GM12878 (cell line): ENCODE data around the gene LINGO1. TPM values are rescaled to one million over a fixed set of nuclear protein-coding genes. Genes with fewer than 3 reads are reported as not detected.

ENCODE experiments used
- ATAC-seq: fragments of 200-7000 bp; cut with Tn5 transposase; 3 replicates; pipeline ENCODE4 v1.9.1; 2020; ENCODE audit warnings: mild to moderate bottlenecking, moderate library complexity
- BruUV-seq: library from RNA; stranded (reverse); fragments of 400-500 nt; replicated peaks from 2 replicates; lab custom pipeline; 2021; lab: Mats Ljungman, UMichigan
- CTCF ChIA-PET: fragments of 300-600 bp; sonication (Branson Sonifier 250); formaldehyde crosslinking; extraction: SDS; loops from one replicate; lab custom pipeline; 2021; ENCODE audit warnings: inconsistent platforms; lab: Yijun Ruan, JAX
- POLR2A ChIA-PET: fragments of 350-600 bp; formaldehyde crosslinking; extraction: SDS; loops from one replicate; lab custom pipeline; 2021; ENCODE audit warnings: inconsistent platforms; lab: Charles Lee
- RAD21 ChIA-PET: fragments of 300-600 bp; sonication (Branson Sonifier 250); formaldehyde crosslinking; loops from one replicate; lab custom pipeline; 2023; ENCODE audit warnings: antibody characterized with exemption; ENCODE audit not compliant: unreplicated experiment; lab: Charles Lee
- SMC1A ChIA-PET: fragments of 300-600 bp; sonication (Branson Sonifier 250); formaldehyde crosslinking; loops from one replicate; lab custom pipeline; 2023; ENCODE audit not compliant: unreplicated experiment, uncharacterized antibody; lab: Charles Lee
- DNase-seq: peaks from one replicate; pipeline ENCODE4 v3.0.0-alpha.2; 2011; ENCODE audit warnings: low read depth, low spot score
- FAIRE-seq: peaks from 3 replicates; lab custom pipeline; 2011; peaks lifted over from hg19 to GRCh38; lab: Jason Lieb, UNC
- H2AFZ ChIP-seq: 2 replicates; pipeline ENCODE4 v1.6.0; 2011; ENCODE audit warnings: low read depth, low read length, control low read depth; ENCODE audit not compliant: control insufficient read depth
- H3K27ac ChIP-seq: 2 replicates; pipeline ENCODE4 v1.5.1; 2011; ENCODE audit warnings: control low read depth; ENCODE audit not compliant: control insufficient read depth, insufficient read depth
- H3K27me3 ChIP-seq, 2 experiments: replicated peaks in 1 of 2; 2 replicates each; pipeline versions ENCODE4 v1.6.0 to v1.6.1; 2011; ENCODE audit warnings: low read length in 1 of 2; ENCODE audit not compliant: control insufficient read depth in 2 of 2, insufficient read depth in 2 of 2
- H3K36me3 ChIP-seq, 2 experiments: 2 replicates each; pipeline ENCODE4 v1.5.1; 2011; ENCODE audit warnings: low read length in 1 of 2; ENCODE audit not compliant: control insufficient read depth in 2 of 2, insufficient read depth in 2 of 2
- H3K4me1 ChIP-seq: 2 replicates; pipeline ENCODE4 v1.6.1; 2011; ENCODE audit warnings: mild to moderate bottlenecking, low read length, moderate library complexity, mixed read lengths; ENCODE audit not compliant: control insufficient read depth, insufficient read depth
- H3K4me2 ChIP-seq: 2 replicates; pipeline ENCODE4 v1.6.0; 2011; ENCODE audit warnings: control low read depth; ENCODE audit not compliant: control insufficient read depth, insufficient read depth
- H3K4me3 ChIP-seq: fragments of 200-600 bp; sonication (generic); 2 replicates; pipeline ENCODE4 v1.5.1; 2016
- H3K79me2 ChIP-seq: 2 replicates; pipeline ENCODE4 v1.6.0; 2011; ENCODE audit warnings: low read length; ENCODE audit not compliant: control insufficient read depth, insufficient read depth
- H3K9ac ChIP-seq: 2 replicates; pipeline ENCODE4 v1.8.0; 2011; ENCODE audit warnings: low read length, control low read depth, mixed read lengths; ENCODE audit not compliant: control insufficient read depth, insufficient read depth
- H3K9me3 ChIP-seq: replicated peaks from 3 replicates; pipeline ENCODE4 v1.5.1; 2011; ENCODE audit warnings: mild to moderate bottlenecking, low read length; ENCODE audit not compliant: control insufficient read depth, insufficient read depth
- H4K20me1 ChIP-seq: 2 replicates; pipeline ENCODE4 v1.6.0; 2011; ENCODE audit not compliant: control insufficient read depth, insufficient read depth
- BMI1 ChIP-seq: fragments of 450-650 bp; IDR thresholded peaks from 2 replicates; pipeline ENCODE4 v1.6.1; 2016; ENCODE audit warnings: mild to moderate bottlenecking, moderate library complexity, borderline replicate concordance
- CBX5 ChIP-seq: sonication (generic); IDR thresholded peaks from 2 replicates; pipeline ENCODE4 v1.6.1; 2016; ENCODE audit warnings: low read depth, moderate library complexity, mild to moderate bottlenecking, inconsistent platforms
- ETV6 ChIP-seq, 2 experiments: fragments of 450-650 bp in 1 of 2; IDR thresholded peaks in 1 of 2; conservative IDR thresholded peaks in 1 of 2; 2 replicates each; pipeline ENCODE4 v1.6.1; 2014; ENCODE audit warnings: antibody characterized with exemption in 1 of 2, borderline replicate concordance in 1 of 2, low read depth in 1 of 2, mild to moderate bottlenecking in 1 of 2, moderate library complexity in 1 of 2
- FOXK2 ChIP-seq: fragments of 450-650 bp; IDR thresholded peaks from 2 replicates; pipeline ENCODE4 v1.6.1; 2017; ENCODE audit warnings: mild to moderate bottlenecking, moderate library complexity
- IKZF2 ChIP-seq, 2 experiments: fragments of 450-650 bp; IDR thresholded peaks; 2 replicates each; pipeline ENCODE4 v1.6.1; 2017; ENCODE audit warnings: mild to moderate bottlenecking in 2 of 2, moderate library complexity in 2 of 2
- MXI1 ChIP-seq: fragments of 150-350 bp; IDR thresholded peaks from 2 replicates; pipeline ENCODE4 v1.6.1; 2011; ENCODE audit warnings: low read depth, mild to moderate bottlenecking, inconsistent platforms, low read length, improper control_type of control experiment
- RFX5 ChIP-seq: IDR thresholded peaks from 2 replicates; pipeline ENCODE4 v1.6.1; 2011; ENCODE audit warnings: low read depth, low read length, improper control_type of control experiment
- SUPT20H ChIP-seq: IDR thresholded peaks from 2 replicates; pipeline ENCODE4 v1.6.1; 2011; ENCODE audit warnings: low read depth, mild to moderate bottlenecking, low read length, moderate library complexity, borderline replicate concordance; ENCODE audit not compliant: control insufficient read depth
- YY1 ChIP-seq: IDR thresholded peaks from 2 replicates; pipeline ENCODE4 v1.6.1; 2011; ENCODE audit warnings: low read depth, mild to moderate bottlenecking, low read length
- WGBS: methylation state at CpG from one replicate; pipeline ENCODE4 v1.1.6; 2016; ENCODE audit warnings: low lambda C conversion rate; ENCODE audit not compliant: insufficient replicate concordance, insufficient coverage; ENCODE audit errors: missing lambda C conversion rate; 5-methylcytosine and 5-hydroxymethylcytosine counted together
- in situ Hi-C: fragments of 300-500 bp; cut with MboI; formaldehyde crosslinking; loops from 9 replicates; pipeline ENCODE4 v1.14.3; 2018; ENCODE audit warnings: mixed read lengths
- intact Hi-C: fragments of 100-400 bp; cut with micrococcal nuclease; formaldehyde crosslinking; loops from one replicate; pipeline ENCODE4 v1.14.2; 2022; ENCODE audit not compliant: unreplicated experiment
- polyA plus RNA-seq, 11 experiments: library from polyadenylated mRNA; depleted of rRNA in 4 of 11; unstranded in 6 of 11; stranded (reverse) in 5 of 11; fragments of >200 nt; fragmentation: Nextera tagmentation in 4 of 11; fragmentation: Illumina TruSeq in 1 of 11; extraction: Ambion mirVana in 4 of 11; extraction: Trizol in 1 of 11; gene quantifications; 1 replicate in 1 of 11; 2 replicates in 10 of 11; pipeline versions ENCODE4 v1.2.1 to v1.2.3, GENCODE V29; 2011 to 2016; ENCODE audit warnings: inconsistent platforms in 2 of 11, missing spikeins in 2 of 11, low read depth in 1 of 11
- total RNA-seq, 4 experiments: library from RNA; depleted of rRNA in 3 of 4; stranded (reverse); fragments of >200 nt in 3 of 4; fragmentation: Illumina TruSeq in 1 of 4; extraction: Trizol in 1 of 4; gene quantifications; 2 replicates each; pipeline versions ENCODE4 v1.2.1 to v1.2.3, GENCODE V29; 2013 to 2021
- TF ChIP-seq, protein P1 (sequence below): IDR thresholded peaks from 2 replicates; pipeline ENCODE4 v1.6.1; 2012; ENCODE audit warnings: low read depth, low read length, improper control_type of control experiment
- TF ChIP-seq, protein P2 (sequence below), 3 experiments: IDR thresholded peaks in 2 of 3; conservative IDR thresholded peaks in 1 of 3; 2 replicates each; pipeline ENCODE4 v1.5.1; 2011; ENCODE audit warnings: low read depth in 3 of 3, low read length in 3 of 3, mild to moderate bottlenecking in 3 of 3, control low read depth in 2 of 3, moderate library complexity in 2 of 3, inconsistent platforms in 1 of 3, mixed read lengths in 1 of 3; ENCODE audit not compliant: control insufficient read depth in 2 of 3, insufficient read depth in 1 of 3; ENCODE audit errors: extremely low read depth in 1 of 3
- TF ChIP-seq, protein P3 (sequence below): IDR thresholded peaks from 2 replicates; pipeline ENCODE4 v1.6.1; 2012; ENCODE audit warnings: improper control_type of control experiment, low read depth, low read length; ENCODE audit not compliant: insufficient replicate concordance
- TF ChIP-seq, protein P4 (sequence below): IDR thresholded peaks from 2 replicates; pipeline ENCODE4 v1.6.1; 2011; ENCODE audit warnings: borderline replicate concordance, low read depth, mild to moderate bottlenecking, moderate library complexity, low read length; ENCODE audit not compliant: insufficient read depth, poor library complexity, severe bottlenecking

Gene LINGO1
- total and polyA plus RNA-seq, 10 of the 15 experiments (the other 5 are each of a cell fraction or from before 2014, with no cell fraction given), result 0.04 to 3.9 (median 0.17) TPM; not detected in 6

DNA sequence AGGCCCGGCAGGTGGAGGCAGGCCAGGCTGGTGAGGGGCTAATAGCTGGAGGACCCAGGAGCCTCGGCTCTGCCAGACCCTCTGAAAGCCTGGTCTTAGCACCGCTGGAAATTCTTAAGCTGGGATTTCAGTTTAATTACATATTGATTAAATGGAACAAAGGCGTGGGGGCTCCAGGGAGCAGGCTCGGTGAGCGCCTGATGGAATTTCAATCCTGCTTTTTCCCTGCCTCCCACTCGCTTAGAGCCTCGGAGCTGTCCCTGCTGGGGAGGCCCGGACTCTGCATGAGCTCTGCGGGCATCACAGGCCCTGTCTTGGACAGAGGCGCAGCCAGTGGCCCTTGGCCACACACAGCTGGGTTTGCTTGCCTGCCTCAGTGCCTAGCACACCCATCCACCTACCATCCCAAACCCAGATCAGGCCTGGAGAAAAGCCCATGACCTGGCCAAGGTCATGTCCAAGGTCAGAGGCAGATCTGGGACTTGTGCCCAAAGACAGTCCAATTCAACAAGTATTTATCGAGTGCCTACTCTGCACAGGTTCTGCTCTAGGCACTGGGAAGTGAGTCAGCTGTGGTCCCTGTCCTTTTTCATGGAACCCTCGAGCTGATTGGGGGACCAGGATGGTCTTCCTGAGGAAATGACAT, 40.6 kb downstream of the LINGO1 start:
- no peak for DNase-seq
- no peak for FAIRE-seq
- Histone ChIP-seq H3K4me2 (no peak overlapping the region), H3K27me3 (peaks cover 2 to 4% of the 10 kb centered on the region in 2 experiments; a peak in 2 of 4 replicates), H3K4me1 (no peaks in the 10 kb centered on the region), H3K9ac (no peak overlapping the region), H2AFZ (no peak overlapping the region), H4K20me1 (no peaks in the 10 kb centered on the region), H3K27ac (no peak overlapping the region), H3K4me3 (no peak overlapping the region), H3K36me3 (no peaks in the 10 kb centered on the region), H3K9me3 (no peaks in the 10 kb centered on the region), H3K79me2 (no peaks in the 10 kb centered on the region)
- CTCF ChIA-PET, result no interaction called here
- in situ Hi-C loops (no loop called here), intact Hi-C loops (no loop called here)
- RAD21 ChIA-PET, result no interaction called here
- no TSS peak for BruUV-seq
- POLR2A ChIA-PET, result no interaction called here
- SMC1A ChIA-PET, result interaction anchor here (0.6 kb wide), 1 partner anchor 490 kb away, joined by 3 read pairs; no protein-coding TSS in a partner anchor
- no peak for ATAC-seq
- 38% methylated on average over 13 of the region's 13 CpGs for WGBS
- TF ChIP-seq BMI1, result no peak
- no peak for TF ChIP-seq ETV6 (conservative IDR thresholded peaks at IDR 0.05 in 1 of 2, IDR thresholded peaks at IDR 0.05 in 1 of 2; ENCODE audit: borderline replicate concordance in 1 of 2, low read depth in 1 of 2)
- TF ChIP-seq FOXK2, result no peak
- TF ChIP-seq YY1, result no peak
- TF ChIP-seq, protein P1, sequence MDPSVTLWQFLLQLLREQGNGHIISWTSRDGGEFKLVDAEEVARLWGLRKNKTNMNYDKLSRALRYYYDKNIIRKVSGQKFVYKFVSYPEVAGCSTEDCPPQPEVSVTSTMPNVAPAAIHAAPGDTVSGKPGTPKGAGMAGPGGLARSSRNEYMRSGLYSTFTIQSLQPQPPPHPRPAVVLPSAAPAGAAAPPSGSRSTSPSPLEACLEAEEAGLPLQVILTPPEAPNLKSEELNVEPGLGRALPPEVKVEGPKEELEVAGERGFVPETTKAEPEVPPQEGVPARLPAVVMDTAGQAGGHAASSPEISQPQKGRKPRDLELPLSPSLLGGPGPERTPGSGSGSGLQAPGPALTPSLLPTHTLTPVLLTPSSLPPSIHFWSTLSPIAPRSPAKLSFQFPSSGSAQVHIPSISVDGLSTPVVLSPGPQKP, result no peak
- TF ChIP-seq, protein P2, sequence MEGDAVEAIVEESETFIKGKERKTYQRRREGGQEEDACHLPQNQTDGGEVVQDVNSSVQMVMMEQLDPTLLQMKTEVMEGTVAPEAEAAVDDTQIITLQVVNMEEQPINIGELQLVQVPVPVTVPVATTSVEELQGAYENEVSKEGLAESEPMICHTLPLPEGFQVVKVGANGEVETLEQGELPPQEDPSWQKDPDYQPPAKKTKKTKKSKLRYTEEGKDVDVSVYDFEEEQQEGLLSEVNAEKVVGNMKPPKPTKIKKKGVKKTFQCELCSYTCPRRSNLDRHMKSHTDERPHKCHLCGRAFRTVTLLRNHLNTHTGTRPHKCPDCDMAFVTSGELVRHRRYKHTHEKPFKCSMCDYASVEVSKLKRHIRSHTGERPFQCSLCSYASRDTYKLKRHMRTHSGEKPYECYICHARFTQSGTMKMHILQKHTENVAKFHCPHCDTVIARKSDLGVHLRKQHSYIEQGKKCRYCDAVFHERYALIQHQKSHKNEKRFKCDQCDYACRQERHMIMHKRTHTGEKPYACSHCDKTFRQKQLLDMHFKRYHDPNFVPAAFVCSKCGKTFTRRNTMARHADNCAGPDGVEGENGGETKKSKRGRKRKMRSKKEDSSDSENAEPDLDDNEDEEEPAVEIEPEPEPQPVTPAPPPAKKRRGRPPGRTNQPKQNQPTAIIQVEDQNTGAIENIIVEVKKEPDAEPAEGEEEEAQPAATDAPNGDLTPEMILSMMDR (IDR thresholded peaks at IDR 0.05 in 2 of 3, conservative IDR thresholded peaks at IDR 0.05 in 1 of 3; ENCODE audit: control insufficient read depth in 2 of 3, extremely low read depth in 1 of 3, insufficient read depth in 1 of 3, low read depth in 3 of 3, low read length in 3 of 3), result no peak
- TF ChIP-seq IKZF2 (IDR thresholded peaks at IDR 0.05), result no peak
- no peak for TF ChIP-seq SUPT20H
- no peak for TF ChIP-seq RFX5
- TF ChIP-seq CBX5, result no peak
- TF ChIP-seq, protein P3, sequence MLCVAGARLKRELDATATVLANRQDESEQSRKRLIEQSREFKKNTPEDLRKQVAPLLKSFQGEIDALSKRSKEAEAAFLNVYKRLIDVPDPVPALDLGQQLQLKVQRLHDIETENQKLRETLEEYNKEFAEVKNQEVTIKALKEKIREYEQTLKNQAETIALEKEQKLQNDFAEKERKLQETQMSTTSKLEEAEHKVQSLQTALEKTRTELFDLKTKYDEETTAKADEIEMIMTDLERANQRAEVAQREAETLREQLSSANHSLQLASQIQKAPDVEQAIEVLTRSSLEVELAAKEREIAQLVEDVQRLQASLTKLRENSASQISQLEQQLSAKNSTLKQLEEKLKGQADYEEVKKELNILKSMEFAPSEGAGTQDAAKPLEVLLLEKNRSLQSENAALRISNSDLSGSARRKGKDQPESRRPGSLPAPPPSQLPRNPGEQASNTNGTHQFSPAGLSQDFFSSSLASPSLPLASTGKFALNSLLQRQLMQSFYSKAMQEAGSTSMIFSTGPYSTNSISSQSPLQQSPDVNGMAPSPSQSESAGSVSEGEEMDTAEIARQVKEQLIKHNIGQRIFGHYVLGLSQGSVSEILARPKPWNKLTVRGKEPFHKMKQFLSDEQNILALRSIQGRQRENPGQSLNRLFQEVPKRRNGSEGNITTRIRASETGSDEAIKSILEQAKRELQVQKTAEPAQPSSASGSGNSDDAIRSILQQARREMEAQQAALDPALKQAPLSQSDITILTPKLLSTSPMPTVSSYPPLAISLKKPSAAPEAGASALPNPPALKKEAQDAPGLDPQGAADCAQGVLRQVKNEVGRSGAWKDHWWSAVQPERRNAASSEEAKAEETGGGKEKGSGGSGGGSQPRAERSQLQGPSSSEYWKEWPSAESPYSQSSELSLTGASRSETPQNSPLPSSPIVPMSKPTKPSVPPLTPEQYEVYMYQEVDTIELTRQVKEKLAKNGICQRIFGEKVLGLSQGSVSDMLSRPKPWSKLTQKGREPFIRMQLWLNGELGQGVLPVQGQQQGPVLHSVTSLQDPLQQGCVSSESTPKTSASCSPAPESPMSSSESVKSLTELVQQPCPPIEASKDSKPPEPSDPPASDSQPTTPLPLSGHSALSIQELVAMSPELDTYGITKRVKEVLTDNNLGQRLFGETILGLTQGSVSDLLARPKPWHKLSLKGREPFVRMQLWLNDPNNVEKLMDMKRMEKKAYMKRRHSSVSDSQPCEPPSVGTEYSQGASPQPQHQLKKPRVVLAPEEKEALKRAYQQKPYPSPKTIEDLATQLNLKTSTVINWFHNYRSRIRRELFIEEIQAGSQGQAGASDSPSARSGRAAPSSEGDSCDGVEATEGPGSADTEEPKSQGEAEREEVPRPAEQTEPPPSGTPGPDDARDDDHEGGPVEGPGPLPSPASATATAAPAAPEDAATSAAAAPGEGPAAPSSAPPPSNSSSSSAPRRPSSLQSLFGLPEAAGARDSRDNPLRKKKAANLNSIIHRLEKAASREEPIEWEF, result no peak
- TF ChIP-seq, protein P4, sequence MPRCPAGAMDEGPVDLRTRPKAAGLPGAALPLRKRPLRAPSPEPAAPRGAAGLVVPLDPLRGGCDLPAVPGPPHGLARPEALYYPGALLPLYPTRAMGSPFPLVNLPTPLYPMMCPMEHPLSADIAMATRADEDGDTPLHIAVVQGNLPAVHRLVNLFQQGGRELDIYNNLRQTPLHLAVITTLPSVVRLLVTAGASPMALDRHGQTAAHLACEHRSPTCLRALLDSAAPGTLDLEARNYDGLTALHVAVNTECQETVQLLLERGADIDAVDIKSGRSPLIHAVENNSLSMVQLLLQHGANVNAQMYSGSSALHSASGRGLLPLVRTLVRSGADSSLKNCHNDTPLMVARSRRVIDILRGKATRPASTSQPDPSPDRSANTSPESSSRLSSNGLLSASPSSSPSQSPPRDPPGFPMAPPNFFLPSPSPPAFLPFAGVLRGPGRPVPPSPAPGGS, result no peak
- TF ChIP-seq MXI1, result no peak
